T-helper 2 cell treated with Interferon-gamma antibody and Interleukin-4, amounts not matched to agents 5 μg/mL and 100 μg/mL, for 36 hours (primary cell): ENCODE results near the gene AJAP1.

Source experiments
- DNase-seq: peaks from one replicate; pipeline ENCODE4 v3.0.0; 2021; ENCODE audit warnings: low spot score
- H3K27ac Mint-ChIP-seq: one replicate; pipeline ENCODE4 v1.8.0; 2021; ENCODE audit warnings: mild to moderate bottlenecking, mixed read lengths
- H3K27me3 Mint-ChIP-seq: one replicate; pipeline ENCODE4 v1.8.0; 2021; ENCODE audit warnings: low read depth, mixed read lengths
- H3K36me3 Mint-ChIP-seq: one replicate; pipeline ENCODE4 v1.8.0; 2021; ENCODE audit warnings: low read depth, mixed read lengths
- H3K4me1 Mint-ChIP-seq: one replicate; pipeline ENCODE4 v1.8.0; 2021; ENCODE audit warnings: low read depth, mixed read lengths
- H3K4me3 Mint-ChIP-seq: one replicate; pipeline ENCODE4 v1.8.0; 2022; ENCODE audit warnings: mild to moderate bottlenecking, moderate library complexity, mixed read lengths
- H3K9me3 Mint-ChIP-seq: one replicate; pipeline ENCODE4 v1.8.0; 2021; ENCODE audit warnings: mixed read lengths

Gene AJAP1

GRCh38 chr1:4624141-4624715, 30.2 kb upstream of the AJAP1 start:
- Mint-ChIP-seq H3K9me3 (no peaks in the 10 kb centered on the region), H3K36me3 (no peaks in the 10 kb centered on the region)
- DNase-seq, result no peak

GRCh38 chr1:4624801-4625200, 29.6 kb upstream of the AJAP1 start:
- no peaks in the 10 kb centered on the region for H3K9me3 Mint-ChIP-seq
- H3K4me3 Mint-ChIP-seq, result no peak overlapping the region
- no peaks in the 10 kb centered on the region for H3K36me3 Mint-ChIP-seq
- DNase-seq, result no peak
- peaks cover 4% of the 10 kb centered on the region for H3K4me1 Mint-ChIP-seq
- H3K27me3 Mint-ChIP-seq, result no peaks in the 10 kb centered on the region
- no peak overlapping the region for H3K27ac Mint-ChIP-seq

More at GRCh38 chr1:4624141-4624715, 30.2 kb upstream of the AJAP1 start:
- H3K27me3 Mint-ChIP-seq, result no peaks in the 10 kb centered on the region
- peaks cover 6% of the 10 kb centered on the region for H3K4me1 Mint-ChIP-seq
- H3K4me3 Mint-ChIP-seq, result no peak overlapping the region
- no peak overlapping the region for H3K27ac Mint-ChIP-seq

GRCh38 chr1:4626061-4626460, 28.3 kb upstream of the AJAP1 start:
- no peak for DNase-seq
- no peaks in the 10 kb centered on the region for H3K27me3 Mint-ChIP-seq
- no peak overlapping the region for H3K27ac Mint-ChIP-seq
- H3K4me1 Mint-ChIP-seq, result peaks cover 4% of the 10 kb centered on the region
- no peaks in the 10 kb centered on the region for H3K9me3 Mint-ChIP-seq
- no peaks in the 10 kb centered on the region for H3K36me3 Mint-ChIP-seq
- H3K4me3 Mint-ChIP-seq, result no peak overlapping the region

DNA sequence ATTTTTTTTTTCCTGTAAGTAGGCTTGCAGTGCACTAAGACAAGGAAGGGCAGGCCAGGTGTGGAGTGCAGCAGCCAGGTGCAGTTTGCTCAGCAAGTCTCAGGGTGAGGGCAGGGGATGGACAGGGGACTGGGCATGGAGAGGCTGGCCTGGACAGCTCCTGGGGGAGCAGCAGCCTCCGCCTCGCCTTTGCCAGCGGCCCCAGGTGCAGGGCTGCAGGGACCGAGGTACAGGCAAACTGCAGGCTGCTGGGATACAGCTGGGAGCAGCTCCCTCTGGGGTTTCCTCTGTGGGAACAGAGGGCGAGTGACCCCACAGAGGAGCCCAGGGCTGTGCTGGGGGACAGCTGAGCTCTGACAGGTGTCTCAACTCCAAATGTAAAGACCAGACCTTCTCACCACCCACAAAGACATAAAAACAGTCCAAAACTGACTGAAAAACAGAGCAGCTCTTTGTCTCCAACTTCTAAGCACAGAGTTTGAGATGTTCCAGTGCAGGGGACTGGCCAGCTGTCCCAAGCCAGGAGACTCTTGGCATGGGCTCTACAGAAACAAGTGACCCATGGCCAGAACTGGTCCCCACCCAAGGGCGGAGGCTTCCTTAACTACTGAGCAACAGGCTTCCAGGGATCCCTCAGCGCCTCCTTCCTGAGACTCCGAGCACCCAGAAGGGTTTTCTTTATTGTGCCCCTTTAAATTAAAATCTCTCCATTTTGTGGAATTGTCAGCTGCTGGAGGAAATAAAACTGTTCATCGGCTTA, 27.7 kb upstream of the AJAP1 start:
- Mint-ChIP-seq H3K27ac (no peak overlapping the region), H3K36me3 (no peaks in the 10 kb centered on the region), H3K27me3 (no peaks in the 10 kb centered on the region), H3K9me3 (no peaks in the 10 kb centered on the region), H3K4me3 (no peak overlapping the region), H3K4me1 (peaks cover 4% of the 10 kb centered on the region)
- no peak for DNase-seq

GRCh38 chr1:4627353-4627752, 27.1 kb upstream of the AJAP1 start:
- DNase-seq, result no peak
- Mint-ChIP-seq H3K27ac (no peak overlapping the region), H3K36me3 (no peaks in the 10 kb centered on the region), H3K4me3 (no peak overlapping the region), H3K4me1 (peaks cover 2% of the 10 kb centered on the region), H3K9me3 (no peaks in the 10 kb centered on the region), H3K27me3 (no peaks in the 10 kb centered on the region)

- Mint-ChIP-seq H3K36me3 (no peaks in the 10 kb centered on the region), H3K27me3 (no peaks in the 10 kb centered on the region), H3K4me1 (no peaks in the 10 kb centered on the region), H3K27ac (no peak overlapping the region), H3K9me3 (no peaks in the 10 kb centered on the region), H3K4me3 (no peak overlapping the region)
- no peak for DNase-seq
Measured at GRCh38 chr1:4628992-4629391, 25.4 kb upstream of the AJAP1 start.

DNA sequence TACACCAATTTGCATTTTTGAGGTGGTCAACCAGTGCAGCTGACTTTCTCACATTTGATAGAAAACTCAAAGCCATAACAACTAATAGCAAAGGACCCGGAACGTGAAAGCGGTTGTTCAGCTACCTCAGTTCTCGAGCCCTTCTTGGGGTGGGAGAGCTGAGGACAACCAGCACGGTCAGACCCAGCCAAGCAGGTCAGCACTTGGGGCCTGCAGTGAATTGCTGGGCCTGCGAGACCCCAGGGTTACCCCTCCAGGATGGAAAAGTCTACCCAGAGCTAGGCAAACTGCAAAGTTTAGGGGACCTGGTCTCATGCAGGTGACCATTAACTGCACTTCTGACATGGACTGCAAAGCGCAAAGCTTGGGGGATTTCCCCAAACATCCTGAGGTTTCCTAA, 23.8 kb upstream of the AJAP1 start:
- Mint-ChIP-seq H3K4me1 (no peaks in the 10 kb centered on the region), H3K4me3 (no peak overlapping the region), H3K9me3 (no peaks in the 10 kb centered on the region), H3K27me3 (no peaks in the 10 kb centered on the region), H3K36me3 (no peaks in the 10 kb centered on the region), H3K27ac (no peak overlapping the region)
- DNase-seq, result no peak

- Mint-ChIP-seq H3K27ac (no peak overlapping the region), H3K27me3 (no peaks in the 10 kb centered on the region), H3K4me1 (no peaks in the 10 kb centered on the region), H3K36me3 (no peaks in the 10 kb centered on the region), H3K9me3 (no peaks in the 10 kb centered on the region), H3K4me3 (no peak overlapping the region)
- no peak for DNase-seq
Measured at GRCh38 chr1:4631321-4631720, 23.1 kb upstream of the AJAP1 start.

DNA sequence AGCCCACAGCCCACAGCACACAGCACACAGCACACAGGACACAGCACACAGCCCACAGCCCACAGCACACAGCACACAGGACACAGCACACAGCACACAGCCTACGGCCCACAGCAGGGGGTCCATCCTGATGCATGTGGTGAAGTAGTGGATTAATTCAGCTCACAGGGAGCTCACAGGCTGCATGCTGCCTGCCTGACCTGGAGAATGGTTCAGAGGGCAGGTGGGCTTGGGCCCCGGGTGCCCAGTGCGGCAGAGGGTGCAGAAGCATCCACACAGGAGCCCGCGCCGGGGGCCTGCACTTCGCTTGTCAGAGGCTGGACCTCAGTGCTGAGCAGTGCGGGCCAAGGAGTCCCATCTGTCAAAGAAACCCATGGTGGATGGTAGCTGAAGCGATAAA, 21.1 kb upstream of the AJAP1 start:
- no peak overlapping the region for H3K27ac Mint-ChIP-seq
- H3K9me3 Mint-ChIP-seq, result no peaks in the 10 kb centered on the region
- no peaks in the 10 kb centered on the region for H3K36me3 Mint-ChIP-seq
- H3K4me1 Mint-ChIP-seq, result no peaks in the 10 kb centered on the region
- DNase-seq, result no peak
- no peak overlapping the region for H3K4me3 Mint-ChIP-seq
- no peaks in the 10 kb centered on the region for H3K27me3 Mint-ChIP-seq

DNA sequence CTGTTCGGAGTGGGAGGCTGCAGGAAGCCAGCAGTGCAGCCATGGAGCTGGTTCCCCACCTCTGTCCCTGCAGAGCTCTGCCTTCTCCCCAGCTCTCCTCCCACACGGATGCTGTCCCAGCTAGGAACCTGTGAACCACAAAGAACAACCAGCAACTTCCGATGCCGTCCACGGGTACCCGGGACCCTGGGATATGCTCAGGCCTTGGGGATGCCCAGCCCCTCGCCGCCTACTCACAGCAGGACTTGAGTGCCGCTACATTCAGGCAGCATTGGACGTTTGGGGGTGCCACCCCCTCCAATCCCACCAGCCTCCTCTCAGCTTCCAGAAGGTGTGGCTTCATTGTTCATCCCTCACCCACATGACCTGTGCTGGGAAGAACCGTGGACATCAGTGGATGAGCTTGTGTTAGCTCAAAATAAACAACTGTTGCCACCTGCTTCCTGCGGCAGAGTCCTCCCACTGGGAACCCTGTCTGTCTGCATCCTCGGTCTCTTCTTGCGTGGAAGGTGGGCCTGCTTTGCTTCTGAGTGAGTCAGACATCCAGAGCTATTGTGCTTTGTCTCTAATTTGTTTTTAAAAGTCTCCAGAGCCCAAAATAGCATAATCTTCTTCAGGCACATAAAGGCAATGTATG, 20.1 kb upstream of the AJAP1 start:
- Mint-ChIP-seq H3K4me1 (no peaks in the 10 kb centered on the region), H3K36me3 (no peaks in the 10 kb centered on the region), H3K9me3 (no peaks in the 10 kb centered on the region), H3K4me3 (no peak overlapping the region), H3K27ac (no peak overlapping the region), H3K27me3 (no peaks in the 10 kb centered on the region)
- DNase-seq, result no peak

DNA sequence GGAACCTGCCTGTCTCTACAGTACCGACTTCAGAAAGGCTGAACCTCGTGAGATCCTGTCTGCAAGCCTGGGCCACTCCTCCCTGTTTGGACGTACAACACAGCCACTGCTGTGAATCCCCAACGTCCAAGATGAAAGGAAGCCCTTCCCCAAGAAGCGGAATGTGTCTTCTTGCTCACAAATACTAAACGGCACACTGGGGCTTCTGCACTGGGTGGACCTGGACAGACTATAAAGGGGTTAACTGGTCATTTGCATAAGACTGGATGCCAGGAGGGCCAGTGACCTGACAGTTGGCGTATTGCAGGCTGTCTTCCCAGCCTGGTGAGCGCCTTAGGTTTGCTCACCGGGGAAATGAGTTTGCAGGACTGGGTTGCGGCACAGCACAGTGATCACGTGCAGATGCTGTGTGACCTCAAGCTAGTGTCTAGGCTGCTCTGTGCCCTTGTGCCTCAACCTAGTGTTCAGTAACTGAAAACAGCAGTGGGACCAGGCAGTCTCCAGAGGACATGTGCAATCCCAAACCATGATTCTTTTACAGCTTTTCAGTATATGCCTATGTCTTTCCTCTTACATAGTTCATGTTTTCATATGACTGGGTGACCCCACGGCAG, 19.5 kb upstream of the AJAP1 start:
- H3K9me3 Mint-ChIP-seq, result no peaks in the 10 kb centered on the region
- no peak overlapping the region for H3K27ac Mint-ChIP-seq
- H3K4me3 Mint-ChIP-seq, result no peak overlapping the region
- H3K4me1 Mint-ChIP-seq, result no peaks in the 10 kb centered on the region
- H3K27me3 Mint-ChIP-seq, result no peaks in the 10 kb centered on the region
- H3K36me3 Mint-ChIP-seq, result no peaks in the 10 kb centered on the region
- no peak for DNase-seq

DNA sequence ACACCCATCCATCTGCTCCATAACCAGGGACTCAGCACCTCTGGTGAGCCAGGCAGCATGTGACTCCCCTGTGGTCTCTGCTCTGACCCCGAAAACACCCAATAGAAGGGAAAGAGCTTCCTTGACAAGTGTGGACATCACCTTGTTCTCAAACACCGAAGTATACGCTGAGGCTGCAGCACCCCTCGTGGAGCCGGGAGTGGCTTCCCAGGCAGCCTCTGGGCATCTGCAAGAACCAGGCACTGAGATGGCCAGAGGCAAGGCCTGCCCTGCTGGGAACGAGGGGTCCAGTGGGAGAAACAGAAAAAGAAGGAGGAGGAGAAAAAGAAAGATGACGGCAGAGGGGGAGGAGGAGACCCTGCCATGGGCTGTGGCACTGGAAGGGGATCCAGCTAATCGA, 18.2 kb upstream of the AJAP1 start:
- H3K36me3 Mint-ChIP-seq, result no peaks in the 10 kb centered on the region
- no peak overlapping the region for H3K4me3 Mint-ChIP-seq
- H3K27ac Mint-ChIP-seq, result no peak overlapping the region
- H3K9me3 Mint-ChIP-seq, result no peaks in the 10 kb centered on the region
- no peaks in the 10 kb centered on the region for H3K4me1 Mint-ChIP-seq
- H3K27me3 Mint-ChIP-seq, result peaks cover 2% of the 10 kb centered on the region
- DNase-seq, result no peak

DNA sequence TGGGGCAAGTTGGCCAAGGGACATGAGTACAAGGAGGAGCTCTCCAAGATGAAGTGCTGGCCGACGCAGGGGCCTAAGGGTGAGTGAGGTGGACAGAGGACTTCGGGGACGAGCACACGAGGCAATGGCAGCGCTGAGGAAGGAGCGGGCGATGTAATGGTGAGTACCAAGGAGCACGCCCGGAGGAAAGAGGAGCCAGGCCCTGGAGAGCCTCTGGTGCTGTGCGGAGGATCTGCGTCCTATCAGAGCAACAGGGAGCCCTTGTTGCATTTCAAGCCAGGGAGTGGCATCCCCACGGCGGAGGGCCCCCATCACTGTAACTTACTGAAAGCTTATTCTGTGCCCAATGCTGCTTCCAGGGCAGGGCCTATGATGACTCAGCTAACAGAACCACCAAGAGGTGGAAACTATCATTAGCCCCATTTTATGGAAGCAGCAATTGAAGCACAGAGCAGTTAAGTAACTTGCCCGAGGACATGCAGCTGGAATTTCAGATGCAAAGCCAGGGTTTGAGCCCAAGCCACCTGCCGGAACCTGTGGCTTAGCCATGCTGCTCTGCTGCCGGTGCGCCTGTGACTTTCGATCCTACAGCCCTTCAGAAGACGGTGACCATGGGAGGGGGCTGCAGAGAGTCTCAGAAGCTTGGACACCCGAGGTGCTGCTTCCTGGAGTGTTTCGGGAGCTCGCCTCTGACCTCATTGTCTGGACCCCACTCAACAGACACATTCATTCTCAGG, 17.6 kb upstream of the AJAP1 start:
- H3K27ac Mint-ChIP-seq, result no peak overlapping the region

More for the DNA sequence above, 17.6 kb upstream of the AJAP1 start:
- Mint-ChIP-seq H3K36me3 (no peaks in the 10 kb centered on the region), H3K27me3 (peaks cover 3% of the 10 kb centered on the region), H3K4me1 (no peaks in the 10 kb centered on the region), H3K4me3 (no peak overlapping the region), H3K9me3 (no peaks in the 10 kb centered on the region)
- no peak for DNase-seq
